GM12878 (cell line): Measurements from ENCODE around the gene KIF11. TPM values are rescaled to one million over a fixed set of nuclear protein-coding genes. Genes with fewer than 3 reads are reported as not detected.

Experiments
- ATAC-seq: fragments of 200-7000 bp; cut with Tn5 transposase; 3 replicates; pipeline ENCODE4 v1.9.1; 2020; ENCODE audit warnings: mild to moderate bottlenecking, moderate library complexity
- BruUV-seq: library from RNA; stranded (reverse); fragments of 400-500 nt; replicated peaks from 2 replicates; lab custom pipeline; 2021; lab: Mats Ljungman, UMichigan
- CTCF ChIA-PET: fragments of 300-600 bp; sonication (Branson Sonifier 250); formaldehyde crosslinking; extraction: SDS; loops from one replicate; lab custom pipeline; 2021; ENCODE audit warnings: inconsistent platforms; lab: Yijun Ruan, JAX
- POLR2A ChIA-PET: fragments of 350-600 bp; formaldehyde crosslinking; extraction: SDS; loops from one replicate; lab custom pipeline; 2021; ENCODE audit warnings: inconsistent platforms; lab: Charles Lee
- RAD21 ChIA-PET: fragments of 300-600 bp; sonication (Branson Sonifier 250); formaldehyde crosslinking; loops from one replicate; lab custom pipeline; 2023; ENCODE audit warnings: antibody characterized with exemption; ENCODE audit not compliant: unreplicated experiment; lab: Charles Lee
- SMC1A ChIA-PET: fragments of 300-600 bp; sonication (Branson Sonifier 250); formaldehyde crosslinking; loops from one replicate; lab custom pipeline; 2023; ENCODE audit not compliant: unreplicated experiment, uncharacterized antibody; lab: Charles Lee
- DNase-seq: peaks from one replicate; pipeline ENCODE4 v3.0.0-alpha.2; 2011; ENCODE audit warnings: low read depth, low spot score
- FAIRE-seq: peaks from 3 replicates; lab custom pipeline; 2011; peaks lifted over from hg19 to GRCh38; lab: Jason Lieb, UNC
- H2AFZ ChIP-seq: 2 replicates; pipeline ENCODE4 v1.6.0; 2011; ENCODE audit warnings: low read depth, low read length, control low read depth; ENCODE audit not compliant: control insufficient read depth
- H3K27ac ChIP-seq: 2 replicates; pipeline ENCODE4 v1.5.1; 2011; ENCODE audit warnings: control low read depth; ENCODE audit not compliant: control insufficient read depth, insufficient read depth
- H3K27me3 ChIP-seq, 2 experiments: replicated peaks in 1 of 2; 2 replicates each; pipeline versions ENCODE4 v1.6.0 to v1.6.1; 2011; ENCODE audit warnings: low read length in 1 of 2; ENCODE audit not compliant: control insufficient read depth in 2 of 2, insufficient read depth in 2 of 2
- H3K36me3 ChIP-seq, 2 experiments: 2 replicates each; pipeline ENCODE4 v1.5.1; 2011; ENCODE audit warnings: low read length in 1 of 2; ENCODE audit not compliant: control insufficient read depth in 2 of 2, insufficient read depth in 2 of 2
- H3K4me1 ChIP-seq: 2 replicates; pipeline ENCODE4 v1.6.1; 2011; ENCODE audit warnings: mild to moderate bottlenecking, low read length, moderate library complexity, mixed read lengths; ENCODE audit not compliant: control insufficient read depth, insufficient read depth
- H3K4me2 ChIP-seq: 2 replicates; pipeline ENCODE4 v1.6.0; 2011; ENCODE audit warnings: control low read depth; ENCODE audit not compliant: control insufficient read depth, insufficient read depth
- H3K4me3 ChIP-seq: fragments of 200-600 bp; sonication (generic); 2 replicates; pipeline ENCODE4 v1.5.1; 2016
- H3K79me2 ChIP-seq: 2 replicates; pipeline ENCODE4 v1.6.0; 2011; ENCODE audit warnings: low read length; ENCODE audit not compliant: control insufficient read depth, insufficient read depth
- H3K9ac ChIP-seq: 2 replicates; pipeline ENCODE4 v1.8.0; 2011; ENCODE audit warnings: low read length, control low read depth, mixed read lengths; ENCODE audit not compliant: control insufficient read depth, insufficient read depth
- H3K9me3 ChIP-seq: replicated peaks from 3 replicates; pipeline ENCODE4 v1.5.1; 2011; ENCODE audit warnings: mild to moderate bottlenecking, low read length; ENCODE audit not compliant: control insufficient read depth, insufficient read depth
- H4K20me1 ChIP-seq: 2 replicates; pipeline ENCODE4 v1.6.0; 2011; ENCODE audit not compliant: control insufficient read depth, insufficient read depth
- CBX3 ChIP-seq: fragments of 200-600 bp; sonication (generic); IDR thresholded peaks from 2 replicates; pipeline ENCODE4 v1.6.1; 2016; ENCODE audit warnings: low read depth, borderline replicate concordance
- HDGF ChIP-seq: fragments of 450-650 bp; IDR thresholded peaks from 2 replicates; pipeline ENCODE4 v1.6.1; 2016; ENCODE audit warnings: antibody characterized with exemption
- JUNB ChIP-seq: IDR thresholded peaks from 2 replicates; pipeline ENCODE4 v1.6.1; 2016; ENCODE audit warnings: antibody characterized with exemption, mild to moderate bottlenecking
- MYB ChIP-seq: fragments of 150-350 bp; IDR thresholded peaks from 2 replicates; pipeline ENCODE4 v1.6.1; 2014; ENCODE audit warnings: mild to moderate bottlenecking, low read depth, low read length, borderline replicate concordance
- NRF1 ChIP-seq: conservative IDR thresholded peaks from 2 replicates; pipeline ENCODE4 v1.6.1; 2011; ENCODE audit warnings: mild to moderate bottlenecking, low read depth, low read length, improper control_type of control experiment
- RAD21 ChIP-seq: IDR thresholded peaks from 2 replicates; pipeline ENCODE4 v1.6.1; 2011; ENCODE audit warnings: mild to moderate bottlenecking, low read depth, low read length, moderate library complexity; ENCODE audit not compliant: insufficient read depth
- SIX5 ChIP-seq: IDR thresholded peaks from 2 replicates; pipeline ENCODE4 v1.6.1; 2011; ENCODE audit warnings: mild to moderate bottlenecking, low read depth, low read length, moderate library complexity; ENCODE audit not compliant: severe bottlenecking
- TCF3 ChIP-seq: IDR thresholded peaks from 2 replicates; pipeline ENCODE4 v1.6.1; 2012; ENCODE audit warnings: low read depth, mild to moderate bottlenecking, low read length, borderline replicate concordance; ENCODE audit not compliant: insufficient read depth
- TCF7 ChIP-seq: IDR thresholded peaks from 2 replicates; pipeline ENCODE4 v1.6.1; 2014; ENCODE audit warnings: antibody characterized with exemption, borderline replicate concordance
- ZNF384 ChIP-seq: IDR thresholded peaks from 2 replicates; pipeline ENCODE4 v1.6.1; 2012; ENCODE audit warnings: low read depth, mild to moderate bottlenecking, low read length, improper control_type of control experiment, borderline replicate concordance
- WGBS: methylation state at CpG from one replicate; pipeline ENCODE4 v1.1.6; 2016; ENCODE audit warnings: low lambda C conversion rate; ENCODE audit not compliant: insufficient replicate concordance, insufficient coverage; ENCODE audit errors: missing lambda C conversion rate; 5-methylcytosine and 5-hydroxymethylcytosine counted together
- in situ Hi-C: fragments of 300-500 bp; cut with MboI; formaldehyde crosslinking; loops from 9 replicates; pipeline ENCODE4 v1.14.3; 2018; ENCODE audit warnings: mixed read lengths
- intact Hi-C: fragments of 100-400 bp; cut with micrococcal nuclease; formaldehyde crosslinking; loops from one replicate; pipeline ENCODE4 v1.14.2; 2022; ENCODE audit not compliant: unreplicated experiment
- polyA plus RNA-seq, 11 experiments: library from polyadenylated mRNA; depleted of rRNA in 4 of 11; unstranded in 6 of 11; stranded (reverse) in 5 of 11; fragments of >200 nt; fragmentation: Nextera tagmentation in 4 of 11; fragmentation: Illumina TruSeq in 1 of 11; extraction: Ambion mirVana in 4 of 11; extraction: Trizol in 1 of 11; gene quantifications; 1 replicate in 1 of 11; 2 replicates in 10 of 11; pipeline versions ENCODE4 v1.2.1 to v1.2.3, GENCODE V29; 2011 to 2016; ENCODE audit warnings: inconsistent platforms in 2 of 11, missing spikeins in 2 of 11, low read depth in 1 of 11
- total RNA-seq, 4 experiments: library from RNA; depleted of rRNA in 3 of 4; stranded (reverse); fragments of >200 nt in 3 of 4; fragmentation: Illumina TruSeq in 1 of 4; extraction: Trizol in 1 of 4; gene quantifications; 2 replicates each; pipeline versions ENCODE4 v1.2.1 to v1.2.3, GENCODE V29; 2013 to 2021
- TF ChIP-seq, protein P1 (sequence below): fragments of 450-650 bp; IDR thresholded peaks from 2 replicates; pipeline ENCODE4 v1.6.1; 2017; ENCODE audit warnings: mild to moderate bottlenecking, low read depth, inconsistent platforms; ENCODE audit not compliant: poor library complexity, severe bottlenecking

KIF11 gene
- total and polyA plus RNA-seq, 10 of the 15 experiments (the other 5 are each of a cell fraction or from before 2014, with no cell fraction given) = 14.1 to 79.8 (median 41.9) TPM

- no peak for ATAC-seq
- intact Hi-C loops = no loop called here
- no peaks in the 10 kb centered on the region for H3K27me3 ChIP-seq
- no peaks in the 10 kb centered on the region for H3K9me3 ChIP-seq
- no peaks in the 10 kb centered on the region for H3K79me2 ChIP-seq
- TF ChIP-seq TCF7 (no peak), ZNF384 (no peak), TCF3 (no peak), MYB (no peak), HDGF (no peak), JUNB (no peak), CBX3 (no peak), RAD21 (no peak), NRF1 (no peak), SIX5 (no peak)
- TF ChIP-seq, protein P1, sequence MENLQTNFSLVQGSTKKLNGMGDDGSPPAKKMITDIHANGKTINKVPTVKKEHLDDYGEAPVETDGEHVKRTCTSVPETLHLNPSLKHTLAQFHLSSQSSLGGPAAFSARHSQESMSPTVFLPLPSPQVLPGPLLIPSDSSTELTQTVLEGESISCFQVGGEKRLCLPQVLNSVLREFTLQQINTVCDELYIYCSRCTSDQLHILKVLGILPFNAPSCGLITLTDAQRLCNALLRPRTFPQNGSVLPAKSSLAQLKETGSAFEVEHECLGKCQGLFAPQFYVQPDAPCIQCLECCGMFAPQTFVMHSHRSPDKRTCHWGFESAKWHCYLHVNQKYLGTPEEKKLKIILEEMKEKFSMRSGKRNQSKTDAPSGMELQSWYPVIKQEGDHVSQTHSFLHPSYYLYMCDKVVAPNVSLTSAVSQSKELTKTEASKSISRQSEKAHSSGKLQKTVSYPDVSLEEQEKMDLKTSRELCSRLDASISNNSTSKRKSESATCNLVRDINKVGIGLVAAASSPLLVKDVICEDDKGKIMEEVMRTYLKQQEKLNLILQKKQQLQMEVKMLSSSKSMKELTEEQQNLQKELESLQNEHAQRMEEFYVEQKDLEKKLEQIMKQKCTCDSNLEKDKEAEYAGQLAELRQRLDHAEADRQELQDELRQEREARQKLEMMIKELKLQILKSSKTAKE = no peak
- TF ChIP-seq, all 136 proteins: peak for 0
- H3K9ac ChIP-seq = no peak overlapping the region
- H3K4me2 ChIP-seq = no peak overlapping the region
- WGBS = 93% methylated on average over 1 of the region's 1 CpG
- no peaks in the 10 kb centered on the region for H4K20me1 ChIP-seq
- peaks cover 4 to 20% of the 10 kb centered on the region in 2 experiments for H3K36me3 ChIP-seq
- SMC1A ChIA-PET = no interaction called here
- no TSS peak for BruUV-seq
- POLR2A ChIA-PET = interaction anchor here (0.7 kb wide), 1 partner anchor 715 kb away, joined by 4 read pairs; no protein-coding TSS in a partner anchor
- FAIRE-seq (no peak), DNase-seq (no peak)
- no peak overlapping the region for H3K27ac ChIP-seq
- CTCF ChIA-PET = no interaction called here
- in situ Hi-C loops = no loop called here
- no peak overlapping the region for H2AFZ ChIP-seq
- RAD21 ChIA-PET = no interaction called here
- H3K4me3 ChIP-seq = no peak overlapping the region
- H3K4me1 ChIP-seq = no peaks in the 10 kb centered on the region
These were observed 62.5 kb downstream of the KIF11 start for GRCh38 chr10:92655426-92655825.
